ENCODE results near the gene FAM110C. TPM values are rescaled to one million over a fixed set of nuclear protein-coding genes. Genes with fewer than 3 reads are reported as not detected.

Gene FAM110C
- total RNA-seq, 2 experiments from 2014 or later, result 0.37 to 2.1 TPM

DNA sequence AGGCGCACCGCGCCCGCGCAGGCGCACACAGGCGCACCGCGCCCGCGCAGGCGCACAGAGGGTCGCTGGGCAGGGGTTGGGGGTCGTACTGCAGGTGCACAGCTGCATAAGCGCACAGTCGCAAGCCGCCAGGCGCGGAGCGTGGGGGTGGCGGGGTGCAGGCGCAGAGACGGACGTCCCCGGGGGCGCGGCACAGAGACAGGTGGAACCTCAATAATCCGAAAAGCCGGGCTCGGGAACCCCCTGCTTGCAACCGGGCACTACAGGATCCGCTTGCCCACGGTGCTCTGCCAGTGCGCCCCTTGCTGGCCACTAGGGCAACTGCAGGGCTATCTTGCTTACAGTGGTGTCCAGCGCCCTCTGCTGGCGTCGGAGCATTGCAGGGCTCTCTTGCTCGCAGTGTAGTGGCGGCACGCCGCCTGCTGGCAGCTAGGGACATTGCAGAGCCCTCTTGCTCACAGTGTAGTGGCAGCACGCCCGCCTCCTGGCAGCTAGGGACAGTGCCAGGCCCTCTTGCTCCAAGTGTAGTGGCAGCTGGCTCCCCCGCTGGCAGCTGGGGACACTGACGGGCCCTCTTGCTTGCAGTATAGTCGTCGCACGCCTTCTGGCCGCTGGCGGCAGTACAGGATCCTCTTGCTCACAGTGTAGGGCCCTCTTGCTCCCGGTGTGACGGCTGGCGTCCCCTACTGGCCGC, 34.9 kb downstream of the FAM110C start:
- no peaks in the 10 kb centered on the region for H3K36me3 Mint-ChIP-seq

DNA sequence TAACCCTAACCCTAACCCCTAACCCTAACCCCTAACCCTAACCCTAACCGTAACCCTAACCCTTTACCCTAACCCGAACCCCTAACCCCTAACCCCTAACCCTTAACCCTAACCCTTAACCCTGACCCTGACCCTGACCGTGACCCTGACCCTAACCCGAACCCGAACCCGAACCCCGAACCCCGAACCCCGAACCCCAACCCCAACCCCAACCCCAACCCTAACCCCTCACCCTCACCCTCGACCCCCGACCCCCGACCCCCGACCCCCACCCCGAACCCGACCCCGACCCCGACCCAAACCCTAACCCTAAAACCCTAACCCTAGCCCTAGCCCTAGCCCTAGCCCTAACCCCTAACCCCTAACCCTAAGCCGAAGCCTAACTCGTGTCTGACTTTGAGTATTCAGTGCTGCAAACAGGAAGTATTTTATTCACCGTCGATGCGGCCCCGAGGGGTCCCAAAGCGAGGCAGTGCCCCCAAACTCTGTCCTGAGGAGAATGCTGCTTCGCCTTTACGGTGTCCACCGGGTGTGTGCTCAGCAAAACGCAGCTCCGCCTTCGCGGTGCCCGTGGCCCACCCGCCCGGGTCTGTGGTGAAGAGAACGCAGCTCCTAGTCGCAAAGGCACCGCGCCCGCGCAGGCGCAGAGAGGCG, 36.0 kb downstream of the FAM110C start:
- H3K27me3 Mint-ChIP-seq, result peaks cover 17% of the 10 kb centered on the region
- H3K4me1 Mint-ChIP-seq, result peaks cover 6% of the 10 kb centered on the region
- no peaks in the 10 kb centered on the region for H3K9me3 Mint-ChIP-seq (ENCODE audit: low read depth)
- no peak for ATAC-seq
- no peaks in the 10 kb centered on the region for H3K36me3 Mint-ChIP-seq
- no peak overlapping the region for H3K4me3 Mint-ChIP-seq
- H3K27ac Mint-ChIP-seq, result no peak overlapping the region
- CTCF ChIA-PET, result no interaction called here
- DNase-seq, result no peak

More for the DNA sequence above, 34.9 kb downstream of the FAM110C start:
- H3K9me3 Mint-ChIP-seq (ENCODE audit: low read depth), result no peaks in the 10 kb centered on the region
- H3K4me1 Mint-ChIP-seq, result peaks cover 8% of the 10 kb centered on the region
- H3K4me3 Mint-ChIP-seq, result no peak overlapping the region
- CTCF ChIA-PET, result interaction anchor here (0.9 to 1.6 kb wide), 4 partner anchors 8 to 131 kb away, joined by 3 to 6 read pairs (median 5); no protein-coding TSS in a partner anchor
- DNase-seq, result peak; percentile 75
- ATAC-seq, result peak; percentile 57
- peaks cover 24% of the 10 kb centered on the region for H3K27me3 Mint-ChIP-seq
- H3K27ac Mint-ChIP-seq, result no peak overlapping the region

Other genes starting within 250 kb of the FAM110C start
- 10 to 100 TPM; 14.5 to 17.9 TPM for gene SH3YL1, start 217.5 kb upstream of the FAM110C start, total RNA-seq
- 100 to 1,000 TPM in 1 of 2 experiments, 10 to 100 TPM in 1; 95.2 to 113 TPM for gene ACP1, start 218.4 kb upstream of the FAM110C start, total RNA-seq
- not detected for gene ALKAL2, start 241.6 kb upstream of the FAM110C start, total RNA-seq